GM13976 (cell line): Measurements from ENCODE around the gene CERKL.

ENCODE experiments used
- DNase-seq: peaks from one replicate; pipeline ENCODE4 v3.0.0; 2012; ENCODE audit warnings: low spot score
- in situ Hi-C: fragments of 300-500 bp; cut with MboI; formaldehyde crosslinking; loops from one replicate; pipeline ENCODE4 v1.12.0; 2022; ENCODE audit warnings: low sequenced_read_pairs, mixed read lengths, inconsistent platforms; ENCODE audit not compliant: unreplicated experiment
- TF ChIP-seq, protein P1 (sequence below): IDR thresholded peaks from 2 replicates; pipeline ENCODE4 v1.5.1; 2012; ENCODE audit warnings: borderline replicate concordance, mild to moderate bottlenecking; ENCODE audit not compliant: insufficient read depth; ENCODE audit errors: extremely low read depth, missing control alignments, control extremely low read depth

The CERKL gene

DNA sequence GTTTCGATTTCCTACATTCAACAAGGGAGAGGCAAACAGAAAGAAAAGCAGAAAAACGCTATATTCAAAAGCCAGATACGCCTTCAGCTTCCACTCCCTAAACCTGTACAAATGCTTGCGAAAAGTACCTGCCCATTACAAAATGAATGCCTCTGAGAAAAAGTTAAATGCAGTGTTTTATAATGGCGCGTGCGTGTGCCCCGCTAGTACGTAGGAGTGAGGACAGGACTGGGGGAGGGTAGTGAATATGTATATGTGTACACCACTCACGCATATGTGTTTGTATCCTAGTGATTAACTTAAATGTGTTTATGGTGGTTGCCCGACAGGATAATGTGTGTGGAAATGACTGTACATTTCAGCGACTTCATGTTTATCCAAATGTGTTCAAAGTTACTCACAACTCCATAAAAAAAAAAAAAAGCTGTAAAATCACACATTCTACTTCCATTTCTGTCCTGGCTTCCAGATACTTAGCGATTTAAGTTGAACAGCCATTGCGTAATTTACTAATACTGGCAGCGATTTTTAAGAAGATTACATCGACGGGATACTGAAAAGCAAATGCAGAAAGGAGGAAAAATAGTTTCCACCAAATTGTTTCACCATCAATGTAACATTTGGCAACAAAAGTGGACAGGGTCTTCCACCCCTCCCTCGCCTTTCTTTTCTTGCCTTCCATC, 22.1 kb upstream of the CERKL start:
- DNase-seq: no peak
- TF ChIP-seq, protein P1, sequence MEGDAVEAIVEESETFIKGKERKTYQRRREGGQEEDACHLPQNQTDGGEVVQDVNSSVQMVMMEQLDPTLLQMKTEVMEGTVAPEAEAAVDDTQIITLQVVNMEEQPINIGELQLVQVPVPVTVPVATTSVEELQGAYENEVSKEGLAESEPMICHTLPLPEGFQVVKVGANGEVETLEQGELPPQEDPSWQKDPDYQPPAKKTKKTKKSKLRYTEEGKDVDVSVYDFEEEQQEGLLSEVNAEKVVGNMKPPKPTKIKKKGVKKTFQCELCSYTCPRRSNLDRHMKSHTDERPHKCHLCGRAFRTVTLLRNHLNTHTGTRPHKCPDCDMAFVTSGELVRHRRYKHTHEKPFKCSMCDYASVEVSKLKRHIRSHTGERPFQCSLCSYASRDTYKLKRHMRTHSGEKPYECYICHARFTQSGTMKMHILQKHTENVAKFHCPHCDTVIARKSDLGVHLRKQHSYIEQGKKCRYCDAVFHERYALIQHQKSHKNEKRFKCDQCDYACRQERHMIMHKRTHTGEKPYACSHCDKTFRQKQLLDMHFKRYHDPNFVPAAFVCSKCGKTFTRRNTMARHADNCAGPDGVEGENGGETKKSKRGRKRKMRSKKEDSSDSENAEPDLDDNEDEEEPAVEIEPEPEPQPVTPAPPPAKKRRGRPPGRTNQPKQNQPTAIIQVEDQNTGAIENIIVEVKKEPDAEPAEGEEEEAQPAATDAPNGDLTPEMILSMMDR: no peak
- in situ Hi-C loops: no loop called here

DNA sequence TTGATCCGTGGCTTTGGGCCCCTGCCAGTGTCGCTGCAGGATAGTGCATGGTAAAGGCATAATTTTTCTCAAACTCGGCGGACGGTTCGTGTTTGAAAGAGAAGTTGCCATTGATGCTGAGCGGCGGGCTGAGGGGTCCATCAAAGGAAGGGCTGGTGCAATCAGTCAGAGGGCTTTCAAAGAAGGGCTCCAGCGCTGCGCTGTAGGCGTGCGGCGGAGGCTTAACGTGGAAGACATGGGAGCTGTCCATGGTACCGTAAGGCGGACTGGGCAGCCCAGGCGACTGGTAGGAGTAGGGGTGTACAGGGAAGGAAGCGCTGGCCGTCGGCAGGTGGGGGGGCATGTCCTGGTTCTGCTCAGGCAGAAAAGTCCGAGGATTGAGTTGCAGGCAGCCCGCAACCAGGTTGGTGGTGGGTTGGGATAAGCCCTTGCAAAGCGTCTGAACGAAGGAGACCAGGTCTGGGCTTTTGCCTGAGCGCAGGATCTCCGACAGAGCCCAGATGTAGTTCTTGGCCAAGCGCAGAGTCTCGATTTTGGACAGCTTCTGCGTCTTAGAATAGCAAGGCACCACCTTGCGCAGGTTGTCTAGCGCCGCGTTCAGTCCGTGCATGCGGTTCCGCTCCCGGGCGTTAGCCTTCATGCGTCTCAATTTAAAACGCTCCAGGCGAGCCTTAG, 21.1 kb upstream of the CERKL start:
- peak; percentile 66 for DNase-seq
- TF ChIP-seq, protein P1: no peak
- in situ Hi-C loops: no loop called here

DNA sequence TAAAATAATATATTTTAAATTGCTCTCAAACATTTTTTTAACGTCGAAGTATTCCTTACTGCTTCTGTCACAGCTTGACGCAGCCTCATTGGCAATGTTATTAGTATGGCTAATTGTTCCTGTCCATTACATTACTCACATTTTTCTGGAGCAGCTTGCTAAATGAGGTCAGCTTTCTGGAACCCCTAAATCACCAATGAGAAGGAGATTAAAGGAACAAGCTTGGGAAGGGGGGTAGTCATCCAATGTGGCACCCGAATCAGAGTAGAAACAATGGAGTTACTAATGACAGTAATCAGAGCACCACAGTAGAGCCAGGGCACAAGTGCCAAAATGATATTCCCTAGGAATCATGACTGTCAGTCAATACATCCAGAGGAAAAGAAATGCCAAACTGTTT, 18.3 kb upstream of the CERKL start:
- in situ Hi-C loops: no loop called here
- no peak for DNase-seq
- TF ChIP-seq, protein P1: no peak

DNA sequence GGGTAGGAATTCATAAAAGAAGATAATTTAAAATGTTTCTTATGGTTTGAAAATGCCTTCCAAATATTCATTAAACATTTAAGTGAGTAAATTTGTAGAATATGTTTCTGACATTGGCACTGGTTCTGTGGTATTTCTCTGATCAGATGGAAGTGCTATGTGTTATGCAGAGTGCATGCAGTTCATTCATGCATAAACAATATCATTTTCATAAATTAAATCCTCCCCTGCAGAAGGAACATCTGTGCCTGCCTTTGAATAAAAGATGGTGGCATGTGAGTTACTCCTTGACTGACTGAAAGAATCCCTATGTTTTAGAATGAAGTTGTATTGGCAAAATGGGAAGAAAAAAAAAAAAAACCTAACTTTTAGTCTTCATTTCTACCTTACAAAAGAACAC, 17.6 kb upstream of the CERKL start:
- DNase-seq: no peak
- in situ Hi-C loops: no loop called here
- TF ChIP-seq, protein P1: no peak

DNA sequence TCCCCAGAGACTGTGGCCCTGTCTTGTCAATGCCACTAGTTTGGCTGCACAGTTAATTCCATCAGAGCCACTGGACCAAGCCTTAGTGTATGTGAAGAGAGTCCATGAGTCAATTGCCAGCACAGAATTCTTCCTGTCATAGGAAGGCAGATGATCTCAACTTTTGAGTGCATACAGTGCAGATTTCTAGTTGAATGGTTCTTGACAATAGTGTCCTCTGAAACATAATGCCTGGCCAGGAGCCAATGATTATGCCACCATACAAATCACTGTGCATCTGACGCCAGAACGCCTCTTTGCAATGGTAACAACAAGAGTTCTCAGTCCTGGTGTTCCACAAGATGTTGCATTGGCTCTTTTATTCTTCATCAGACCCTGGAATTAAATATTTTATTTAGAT, 16.3 kb upstream of the CERKL start:
- TF ChIP-seq, protein P1: no peak
- DNase-seq: no peak
- in situ Hi-C loops: no loop called here

DNA sequence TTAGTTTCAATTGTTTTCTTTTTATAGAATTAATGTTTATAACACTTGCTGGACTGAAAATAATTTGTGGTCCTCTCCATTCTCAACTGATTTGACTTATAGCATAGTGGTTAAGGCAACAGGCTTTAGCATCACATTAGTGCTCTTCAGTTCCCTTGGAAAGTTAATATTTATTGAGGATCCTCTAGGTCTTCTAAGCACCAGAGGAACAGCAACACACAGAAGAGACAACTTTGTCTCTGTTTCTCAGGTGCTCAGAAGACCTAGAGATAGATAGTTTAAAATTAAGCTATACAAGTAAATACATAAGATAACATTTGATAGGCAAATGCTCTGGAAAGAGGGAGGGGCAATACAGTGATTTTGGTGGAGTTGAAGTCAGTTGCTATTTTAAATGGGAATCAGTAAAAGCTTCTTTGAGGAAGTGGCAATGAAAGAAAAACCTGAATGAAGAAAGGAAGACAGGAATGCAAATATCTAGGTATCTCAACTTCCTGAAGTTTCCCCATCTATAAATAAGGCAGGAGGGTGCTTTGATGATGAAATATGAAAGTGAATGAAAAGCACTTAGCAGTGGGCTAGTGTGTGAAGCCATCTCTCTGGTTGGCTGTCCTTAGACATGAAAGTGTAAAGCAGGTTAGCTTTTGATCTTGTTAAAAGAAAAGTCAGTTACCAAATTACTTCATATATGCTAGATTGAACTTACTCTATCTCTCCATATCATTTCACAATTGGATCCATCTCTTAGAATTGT, 15.5 kb upstream of the CERKL start:
- in situ Hi-C loops: no loop called here
- no peak for DNase-seq
- TF ChIP-seq, protein P1: no peak
